ENCODE measurements around the gene CUL5.

CUL5 gene

DNA sequence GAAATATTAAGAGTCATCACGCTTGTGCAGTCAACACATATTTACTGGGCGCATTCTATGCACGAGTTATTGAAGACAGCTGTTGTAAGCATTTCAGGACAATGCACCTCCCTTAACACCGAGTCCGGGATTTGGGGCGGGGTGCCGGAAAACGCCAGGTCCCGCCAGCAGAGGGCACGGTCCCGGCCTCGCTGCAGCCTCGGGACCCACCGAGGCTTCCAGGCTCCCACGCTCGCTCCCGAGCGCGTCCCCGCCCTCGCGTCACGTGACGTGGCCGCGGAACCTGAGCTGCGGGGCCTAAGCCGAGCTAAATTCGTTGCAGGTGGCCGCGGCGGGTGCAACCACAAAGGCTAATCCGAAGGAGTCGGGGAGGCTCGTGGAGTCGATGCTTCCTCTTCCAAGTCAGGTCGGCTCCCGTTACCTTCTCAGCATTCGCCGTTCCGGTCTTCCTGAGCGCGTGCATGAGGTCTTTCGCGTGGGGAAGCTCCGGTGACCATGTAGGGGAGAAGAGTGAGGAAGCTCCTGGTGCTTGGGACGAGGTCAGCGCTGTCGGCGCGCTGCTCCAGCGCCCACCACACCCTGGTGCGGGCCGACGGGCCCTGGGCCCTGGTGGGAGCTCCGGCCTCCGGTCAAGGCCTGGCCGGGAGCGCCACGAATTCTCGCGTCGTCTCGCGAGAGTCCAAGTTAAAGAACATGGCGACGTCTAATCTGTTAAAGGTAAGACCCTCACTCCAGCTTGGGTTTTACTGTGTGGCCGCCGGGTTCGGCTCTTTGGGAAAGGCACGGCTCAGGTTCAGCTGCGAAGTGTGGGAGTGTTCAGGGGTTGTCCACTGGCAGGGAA is at the start of gene CUL5:
Gene CUL5 (plus strand): TSS at position 243 of the 841 bp plus-strand sequence. CDS start 451 bp downstream, at position 694.
- peak; percentile 85 for DNase-seq

DNA sequence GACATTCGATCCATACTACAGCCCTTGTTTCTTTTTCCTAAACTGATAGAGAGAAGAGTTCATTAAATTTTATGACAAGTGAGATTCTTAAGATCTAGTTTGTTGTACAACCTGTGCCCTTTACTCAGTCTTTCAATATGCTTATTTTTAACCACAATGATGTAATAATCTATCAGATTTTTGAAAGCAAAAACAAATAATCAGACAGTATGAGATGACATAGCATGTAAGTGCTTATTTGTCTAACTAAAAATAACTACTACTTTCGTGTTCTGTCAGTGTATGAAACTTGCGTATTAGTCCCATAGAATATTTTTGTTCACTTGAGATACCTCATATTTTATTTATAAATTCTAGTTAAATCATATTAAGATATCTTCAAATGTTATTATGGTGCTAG is 47.2 kb upstream of the CUL5 start:
- DNase-seq: no peak

- no peak for DNase-seq
These were observed 46.5 kb upstream of the CUL5 start for GRCh38 chr11:107962181-107962580.

GRCh38 chr11:107963091-107963490 is 45.6 kb upstream of the CUL5 start:
- DNase-seq: no peak

- DNase-seq: no peak
These were observed 39.5 kb upstream of the CUL5 start for GRCh38 chr11:107969219-107969618.

DNA sequence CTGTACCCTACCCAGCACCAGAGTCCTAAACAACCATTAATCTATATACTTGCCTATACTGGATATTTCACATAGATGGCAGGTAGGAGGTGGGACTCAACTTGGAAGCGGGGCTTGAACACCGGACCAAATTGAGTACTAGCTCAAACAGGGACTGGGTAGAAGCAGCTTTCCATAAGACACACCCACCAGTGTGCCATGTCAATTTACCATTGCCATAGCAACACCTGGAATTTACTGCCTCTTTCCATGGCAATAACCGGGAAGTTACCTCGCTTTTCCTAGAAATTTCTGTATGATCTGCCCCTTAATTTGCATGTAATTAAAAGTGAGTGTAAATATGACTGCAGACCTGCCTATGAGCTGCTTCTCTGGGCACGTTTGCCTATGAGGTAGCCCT is 38.6 kb upstream of the CUL5 start:
- DNase-seq: no peak

GRCh38 chr11:107973641-107974040 is 35.1 kb upstream of the CUL5 start:
- no peak for DNase-seq

- DNase-seq: peak; percentile 76
These were observed 20.1 kb upstream of the CUL5 start for GRCh38 chr11:107988397-107989158.

DNA sequence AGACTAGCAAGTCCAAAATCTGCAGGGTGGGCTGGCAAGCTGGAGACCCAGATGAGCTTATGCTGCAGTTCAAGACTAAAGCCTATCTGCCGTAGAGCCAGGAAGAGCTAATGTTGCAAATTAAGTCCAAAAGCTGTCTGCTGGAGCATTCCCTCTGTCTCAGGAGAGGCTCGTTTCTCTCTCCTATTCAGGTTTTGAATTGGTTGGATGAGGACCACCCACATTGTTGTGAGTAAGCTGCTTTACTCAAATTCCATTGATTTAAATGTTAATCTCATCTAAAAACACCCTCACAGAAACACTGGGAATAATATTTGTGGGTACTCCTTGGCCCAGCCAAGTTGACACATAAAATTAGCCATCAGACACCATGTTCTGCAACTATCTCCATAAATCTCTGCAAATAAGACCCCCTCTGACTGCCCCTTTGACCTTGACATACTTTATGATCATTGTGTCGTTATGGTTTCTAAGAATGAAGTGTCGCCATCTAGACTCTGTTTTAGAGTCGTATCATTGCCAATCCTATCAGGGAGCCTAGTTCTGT is 16.8 kb upstream of the CUL5 start:
- no peak for DNase-seq

- no peak for DNase-seq
These were observed 12.5 kb upstream of the CUL5 start for GRCh38 chr11:107996006-107996776.

DNA sequence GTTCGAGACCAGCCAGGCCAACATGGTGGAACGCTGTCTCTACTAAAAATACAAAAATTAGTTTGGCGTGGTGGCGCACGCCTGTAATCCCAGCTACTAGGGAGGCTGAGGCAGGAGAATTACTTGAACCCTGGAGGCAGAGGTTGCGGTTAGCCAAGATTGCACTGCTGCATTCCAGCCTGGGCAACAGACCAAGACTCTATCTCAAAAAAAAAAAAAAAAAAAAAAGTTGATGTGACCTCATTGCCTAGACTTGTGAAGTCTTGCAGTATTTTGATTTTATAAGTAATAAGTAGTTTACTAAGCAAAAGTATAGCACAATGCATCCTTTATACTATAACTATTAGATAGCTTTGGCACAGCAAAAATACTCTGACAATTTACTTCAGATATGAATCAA is 9.9 kb upstream of the CUL5 start:
- DNase-seq: no peak

- DNase-seq: no peak
These were observed 8.8 kb upstream of the CUL5 start for GRCh38 chr11:107999759-108000455.

- DNase-seq: no peak
These were observed 6.2 kb upstream of the CUL5 start for GRCh38 chr11:108002476-108002875.

DNA sequence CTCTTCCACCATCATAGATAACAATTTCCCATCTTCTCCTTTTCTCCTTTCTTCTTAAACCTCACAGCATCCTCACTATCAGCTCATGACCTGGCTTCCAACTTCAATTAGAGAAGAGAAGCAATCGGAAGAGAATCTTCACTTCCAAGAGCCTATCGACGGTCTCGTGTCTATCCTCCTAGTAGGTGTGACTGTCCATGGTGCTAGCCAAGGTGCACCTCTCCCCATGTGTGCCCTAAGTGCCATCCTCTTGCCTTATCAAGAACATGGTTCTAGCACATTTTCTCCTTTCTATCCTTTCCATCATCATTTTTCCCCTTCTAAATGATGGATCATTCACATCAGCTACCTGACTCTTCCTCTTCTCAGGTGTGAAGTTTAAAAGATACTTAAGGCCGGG is 5.1 kb upstream of the CUL5 start:
- DNase-seq: no peak

GRCh38 chr11:108007819-108008218 is 879 bp upstream of the CUL5 start:
- no peak for DNase-seq

- no peak for DNase-seq
These were observed 1.0 kb downstream of the CUL5 start for GRCh38 chr11:108009497-108010370.

GRCh38 chr11:108012139-108012725 is 3.5 kb downstream of the CUL5 start:
- DNase-seq: no peak

DNA sequence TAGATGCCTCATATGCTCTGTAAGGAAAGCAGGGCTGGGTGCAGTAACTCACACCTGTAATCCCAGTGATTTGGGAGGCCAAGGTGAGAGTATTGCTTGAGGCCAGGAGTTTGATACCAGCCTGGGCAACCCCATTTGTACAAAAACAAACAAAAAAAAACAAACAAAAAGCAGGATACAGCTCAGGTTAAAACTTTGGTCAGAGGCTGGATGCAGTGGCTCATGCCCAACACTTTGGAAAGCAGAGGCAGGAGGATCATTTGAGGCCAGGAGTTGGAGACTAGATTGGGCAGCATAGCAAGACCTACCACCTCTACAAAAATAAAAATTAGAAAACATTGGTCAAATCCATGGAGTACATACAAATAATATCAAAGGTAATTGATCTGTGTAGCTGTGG is 7.9 kb downstream of the CUL5 start:
- DNase-seq: no peak

DNA sequence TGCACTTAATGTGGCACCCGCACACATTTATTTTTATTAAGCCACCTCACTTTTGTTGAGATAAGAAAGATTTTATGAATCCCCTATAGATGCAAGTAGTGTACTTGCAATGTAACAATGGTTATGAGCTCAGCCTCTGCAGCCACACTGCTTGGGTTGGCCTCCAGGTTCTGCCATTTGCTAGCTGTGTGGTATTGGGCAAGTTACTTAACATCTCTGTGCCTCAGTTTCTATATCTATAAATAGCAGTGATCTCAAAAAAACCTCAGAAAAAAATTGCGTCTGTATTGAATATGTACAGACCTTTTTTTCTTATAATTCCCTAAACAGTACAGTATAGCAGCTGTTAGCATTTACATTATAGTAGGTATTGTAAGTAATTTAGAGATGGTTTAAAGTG is 10.0 kb downstream of the CUL5 start:
- no peak for DNase-seq

DNA sequence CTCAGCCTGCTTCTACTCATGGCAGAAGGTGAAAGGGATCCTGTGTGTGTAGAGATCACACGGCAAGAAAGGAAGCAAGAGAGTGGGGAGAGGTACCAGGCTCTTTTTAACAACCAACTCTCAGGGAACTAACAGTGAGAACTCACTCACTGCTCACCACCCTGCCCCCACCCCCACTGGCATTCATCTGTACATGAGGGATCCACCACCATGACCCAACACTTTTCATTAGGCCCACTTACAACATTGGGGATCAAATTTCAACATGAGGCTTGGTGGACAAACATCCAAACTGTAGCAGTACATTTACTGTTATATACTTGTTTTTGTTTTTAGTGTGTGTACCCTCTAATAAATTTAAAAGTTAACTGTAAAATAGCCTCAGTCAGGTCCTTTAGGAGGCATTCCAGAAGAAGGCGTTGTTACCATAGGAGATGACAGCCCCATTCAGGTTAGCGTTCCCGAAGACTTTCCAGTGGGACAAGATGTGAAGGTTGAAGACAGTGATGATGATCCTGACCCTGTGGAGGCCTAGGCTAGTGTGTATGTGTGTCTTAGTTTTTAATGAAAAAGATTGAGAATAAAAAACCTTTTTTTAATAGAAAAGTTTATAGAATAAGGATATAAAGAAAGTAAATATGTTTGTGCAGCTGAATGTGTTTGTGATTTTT is 11.3 kb downstream of the CUL5 start:
- DNase-seq: no peak

Data from NCI-H2029 (cell line).